HG03354 (cell line): ENCODE measurements around the gene LCOR.

Experiments used
- ATAC-seq: cut with Tn5 transposase; IDR thresholded peaks from one replicate; pipeline ENCODE4 v1.9.1; 2021; ENCODE audit warnings: mild to moderate bottlenecking; ENCODE audit not compliant: unreplicated experiment, poor library complexity, severe bottlenecking

LCOR gene

DNA sequence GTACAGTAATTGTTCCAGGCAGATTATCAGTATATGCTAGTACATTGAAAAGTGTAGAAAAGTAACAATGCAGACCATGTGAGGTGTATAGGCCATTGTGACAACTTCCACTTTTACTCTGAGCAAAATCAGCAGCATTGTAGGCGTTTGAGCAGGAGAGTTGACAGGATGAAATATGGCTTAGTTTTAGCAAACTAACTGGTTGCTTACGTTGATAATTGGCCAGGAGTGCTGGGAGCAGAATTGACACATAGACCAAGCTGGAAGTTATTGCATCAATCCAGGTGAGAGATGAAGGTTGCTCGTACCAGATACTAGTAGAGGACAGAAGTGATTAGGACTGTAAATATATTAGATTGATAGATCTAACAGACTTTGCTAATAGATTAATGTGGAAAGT lies 46.0 kb downstream of the LCOR start:
- no peak for ATAC-seq

DNA sequence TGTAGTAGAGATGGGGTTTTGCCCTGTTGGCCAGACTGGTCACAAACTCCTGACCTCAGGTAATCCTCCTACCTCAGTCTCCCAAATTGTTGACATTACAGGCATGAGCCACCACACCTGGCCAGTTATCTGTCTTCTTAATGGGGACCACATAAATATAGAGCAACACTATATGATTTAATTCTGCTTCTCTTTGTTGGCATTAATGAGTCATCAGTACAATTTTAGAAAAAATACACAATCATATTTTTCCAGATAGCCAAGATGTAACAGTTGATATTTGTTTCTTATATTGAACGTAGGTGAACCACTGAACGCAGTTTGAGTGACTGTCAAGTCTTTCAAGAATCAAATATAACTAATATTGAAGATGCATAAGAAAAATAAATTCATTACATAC lies 48.5 kb downstream of the LCOR start:
- ATAC-seq = no peak

DNA sequence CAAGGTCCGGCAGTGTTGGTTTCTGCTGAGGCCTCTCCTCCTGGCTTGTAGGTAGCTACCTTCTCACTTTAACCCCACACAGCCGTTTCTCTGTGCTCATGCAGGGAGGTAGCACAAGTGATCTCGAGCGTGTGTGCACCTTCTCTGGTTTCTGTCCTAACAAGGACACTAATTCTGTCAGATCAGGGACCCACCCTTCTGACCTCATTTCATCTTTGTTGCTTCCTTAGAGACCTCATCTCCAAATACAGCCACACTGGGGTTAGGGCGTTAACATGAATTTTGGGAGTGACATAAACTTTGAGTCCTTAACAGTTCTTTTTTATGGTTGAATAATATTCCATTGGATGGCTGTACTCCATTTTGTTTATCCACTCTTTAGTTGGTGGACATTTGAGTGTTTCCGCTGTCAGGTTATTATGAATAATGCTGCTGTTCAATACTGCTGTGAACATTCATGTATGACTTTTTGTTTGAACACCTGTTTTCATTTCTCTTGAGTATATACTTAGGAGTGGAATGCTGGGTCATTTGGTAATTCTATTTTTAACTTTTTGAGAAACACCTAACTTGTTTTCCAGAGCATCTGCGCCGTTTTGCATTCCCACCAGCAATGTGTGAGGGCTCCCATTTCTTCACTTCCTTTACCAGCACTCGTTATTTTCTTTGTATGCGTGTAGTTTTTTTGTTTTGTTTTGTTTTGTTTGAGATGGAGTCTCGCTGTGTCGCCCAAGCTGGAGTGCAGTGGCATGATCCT lies 57.5 kb downstream of the LCOR start:
- ATAC-seq = no peak

DNA sequence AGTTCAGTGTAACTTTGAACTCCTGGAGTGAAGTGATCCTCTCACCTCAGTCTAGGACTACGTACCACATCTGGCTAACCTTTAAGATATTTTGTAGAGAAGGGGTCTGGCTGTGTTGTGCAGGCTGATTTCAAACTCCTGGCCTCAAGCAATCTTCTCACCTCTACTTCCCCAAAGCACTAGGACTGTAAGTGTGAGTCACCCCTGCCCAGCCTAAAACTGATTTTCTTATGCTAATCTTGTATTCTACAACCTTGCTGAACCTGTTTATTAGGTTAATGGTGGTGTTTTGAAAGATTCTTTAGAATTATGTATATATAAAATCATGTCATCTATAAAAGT lies 58.0 kb downstream of the LCOR start:
- ATAC-seq = no peak

DNA sequence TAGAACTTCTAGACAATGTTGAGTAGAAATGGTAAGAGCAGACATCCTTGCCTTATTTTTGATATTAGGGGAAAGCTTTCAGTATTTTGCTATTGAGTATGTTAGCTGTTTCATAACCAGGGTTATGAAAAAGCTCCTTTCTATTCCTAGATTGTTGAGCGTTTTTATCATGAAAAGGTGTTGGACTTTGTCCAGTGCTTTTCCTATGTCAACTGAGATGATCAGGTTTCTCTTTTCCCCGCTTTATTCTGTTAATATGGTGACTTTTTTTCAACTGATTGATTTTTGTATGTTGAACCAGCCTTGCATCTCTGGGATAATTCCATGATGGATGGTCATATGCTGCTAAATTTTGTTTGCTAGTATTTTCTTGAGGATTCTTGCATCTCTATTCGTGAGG lies 58.5 kb downstream of the LCOR start:
- ATAC-seq = no peak

DNA sequence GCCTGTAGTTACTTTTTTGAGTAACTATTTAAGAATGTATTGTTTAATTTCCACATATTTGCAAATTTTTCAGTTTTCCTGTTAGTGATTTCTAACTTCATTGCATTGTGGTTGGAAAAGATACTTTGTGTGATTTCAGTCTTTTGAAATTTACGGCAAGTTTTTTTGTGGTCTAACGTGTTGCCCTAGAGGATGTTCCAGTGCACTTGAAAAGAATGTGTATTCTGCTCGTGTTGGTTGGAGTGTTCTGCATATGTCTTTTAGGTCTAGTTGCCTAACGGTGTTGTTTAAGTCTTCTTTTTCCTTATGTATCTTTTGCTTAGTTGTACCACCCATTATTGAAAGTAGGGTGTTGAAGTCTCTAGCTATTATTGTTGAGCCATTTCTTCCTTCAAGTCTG lies 59.7 kb downstream of the LCOR start:
- no peak for ATAC-seq

DNA sequence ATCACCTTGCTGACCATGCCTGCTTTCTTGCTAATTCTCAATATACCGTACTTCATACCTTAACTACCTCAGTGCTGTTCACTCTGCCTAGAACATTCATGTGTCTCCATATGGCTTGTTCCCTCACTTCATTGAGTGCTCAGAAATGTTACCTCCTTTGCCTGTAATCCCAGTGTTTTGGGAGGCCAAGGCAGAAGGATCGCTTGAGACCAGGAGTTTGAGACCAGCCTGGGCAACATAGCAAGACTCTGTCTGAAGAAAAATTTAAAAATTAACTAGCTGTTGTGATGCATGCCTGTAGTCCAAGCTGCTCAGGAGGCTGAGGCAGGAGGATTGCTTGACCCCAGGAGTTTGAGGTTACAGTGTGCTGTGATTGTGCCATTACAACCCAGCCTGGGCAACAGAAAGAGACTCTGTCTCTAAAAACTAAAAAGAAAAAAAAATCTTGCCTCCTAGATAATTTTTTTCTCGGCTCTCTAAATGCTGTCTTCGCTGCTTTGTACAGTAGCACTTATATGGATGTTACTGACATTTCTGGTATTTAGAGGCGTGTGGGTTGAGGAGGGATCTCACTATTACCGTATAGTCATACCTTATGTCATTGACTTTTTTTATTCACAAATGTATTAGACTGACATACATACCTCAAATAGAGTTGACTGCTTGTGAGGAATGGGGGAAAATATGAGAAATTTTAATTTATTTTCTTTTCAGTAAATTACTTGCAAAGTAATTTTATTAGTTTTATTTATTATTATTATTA lies 63.7 kb downstream of the LCOR start:
- ATAC-seq = no peak

DNA sequence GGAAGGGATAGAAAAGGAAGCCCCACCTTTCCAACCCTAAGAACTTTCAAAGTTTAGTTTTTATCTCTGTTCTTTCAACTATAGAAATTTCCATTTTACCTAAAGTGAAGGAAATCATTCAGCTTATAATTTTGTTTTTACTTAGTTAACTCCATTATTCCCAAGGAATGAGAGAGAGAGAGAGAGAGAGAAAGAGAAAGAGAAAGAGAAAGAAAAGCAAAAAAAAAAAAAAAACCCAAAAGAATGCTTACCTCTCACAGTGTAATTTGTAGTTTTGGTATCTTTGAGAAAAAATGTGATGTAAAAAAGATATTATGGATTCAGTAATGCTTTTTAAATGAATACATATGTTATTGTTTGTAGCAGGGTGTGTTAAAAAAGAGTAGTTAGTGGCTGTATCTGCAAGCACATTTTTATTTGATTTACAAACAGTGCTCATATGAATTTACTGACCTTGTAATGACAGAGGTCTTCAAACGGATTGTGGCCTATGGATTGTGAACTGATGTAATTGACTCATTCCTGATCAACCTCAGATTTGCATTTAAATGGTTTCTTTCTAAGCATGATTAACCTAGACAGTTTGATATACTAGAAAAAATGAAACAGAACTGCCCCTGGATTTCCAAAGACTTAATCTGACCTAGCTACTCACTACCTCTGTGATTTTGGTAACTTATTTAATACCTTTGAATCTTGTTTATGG lies 64.9 kb downstream of the LCOR start:
- no peak for ATAC-seq

DNA sequence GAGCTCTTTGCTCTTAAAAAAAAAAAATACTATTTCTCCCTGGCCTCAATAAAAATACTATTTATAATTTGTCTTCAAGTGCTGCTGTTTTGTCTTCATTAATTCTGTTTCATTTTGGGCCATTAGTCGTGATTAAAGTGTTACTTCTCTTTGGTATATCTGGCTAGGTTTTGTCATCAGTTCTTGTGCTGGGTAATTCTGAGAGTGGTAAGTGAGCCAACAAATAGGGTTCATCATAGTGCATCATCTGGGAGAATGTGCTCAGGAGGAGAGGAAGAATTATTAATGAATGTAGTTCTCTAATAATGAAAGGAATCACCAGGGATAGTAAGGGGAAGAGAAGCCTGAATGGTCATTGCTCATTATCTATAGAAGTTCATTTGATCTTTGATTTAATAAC lies 70.0 kb downstream of the LCOR start:
- no peak for ATAC-seq

DNA sequence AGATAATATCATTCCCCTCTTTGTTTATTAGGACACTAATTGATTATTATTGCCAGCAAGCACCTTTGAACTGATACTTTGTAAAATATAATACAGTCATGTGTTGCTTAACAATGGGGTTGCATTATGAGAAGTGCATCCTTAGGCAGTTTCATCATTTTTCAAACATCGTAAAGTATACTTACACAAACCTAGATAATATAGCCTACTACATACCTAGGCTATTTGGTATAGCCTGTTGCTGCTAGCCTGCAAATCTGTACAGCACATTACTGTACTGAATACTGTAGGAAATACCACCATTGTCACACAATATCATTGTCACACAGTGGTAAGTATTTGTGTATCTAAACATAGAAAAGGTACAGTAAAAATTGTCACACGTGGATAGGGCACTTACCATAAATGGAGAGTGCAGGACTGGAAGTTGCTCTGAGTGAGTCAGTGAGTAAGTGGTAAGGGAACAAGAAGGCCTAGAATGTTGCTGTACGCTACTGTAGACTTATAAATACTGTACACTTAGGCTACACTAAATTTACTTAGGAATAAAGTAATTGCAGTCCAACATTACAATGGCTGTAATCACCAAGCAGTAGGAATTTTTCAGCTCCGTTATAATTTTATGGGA lies 70.7 kb downstream of the LCOR start:
- no peak for ATAC-seq

DNA sequence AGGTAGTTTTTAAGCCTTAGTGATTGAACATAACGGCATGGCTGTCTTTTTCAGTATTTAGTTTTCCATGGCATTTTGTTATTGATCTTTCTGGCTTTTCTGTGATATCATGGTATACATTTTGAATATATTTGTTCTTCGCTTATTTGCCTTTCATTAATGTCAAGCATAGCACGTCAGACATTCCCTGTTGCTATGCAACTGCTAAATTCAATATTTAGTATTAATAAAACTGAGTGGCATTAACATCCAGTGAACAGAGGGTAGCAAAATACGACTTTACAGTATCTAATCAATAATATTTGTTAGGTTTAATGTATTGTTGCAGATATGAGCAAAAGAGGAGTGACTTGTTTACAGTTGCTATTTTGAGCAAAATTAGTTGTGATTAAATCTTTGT lies 72.5 kb downstream of the LCOR start:
- ATAC-seq = no peak

DNA sequence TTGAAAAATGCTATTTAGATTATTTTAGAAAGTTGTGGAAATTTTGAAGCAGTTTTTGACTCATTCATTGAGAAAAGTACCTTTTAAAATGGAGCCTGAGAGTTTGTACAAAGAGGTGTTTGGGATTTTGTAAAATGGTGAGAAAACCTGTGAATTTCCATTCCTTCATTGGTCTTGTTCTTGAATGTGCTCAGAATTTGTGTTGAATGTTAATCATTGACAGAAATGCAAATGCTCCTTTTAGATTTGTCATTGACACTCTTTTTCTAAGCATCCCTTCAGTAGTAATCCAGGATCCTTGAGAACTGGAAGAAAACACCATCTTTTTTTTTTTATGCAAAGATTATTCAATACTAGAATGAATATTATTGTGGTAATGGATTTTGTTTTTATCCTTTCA lies 74.8 kb downstream of the LCOR start:
- ATAC-seq = no peak

DNA sequence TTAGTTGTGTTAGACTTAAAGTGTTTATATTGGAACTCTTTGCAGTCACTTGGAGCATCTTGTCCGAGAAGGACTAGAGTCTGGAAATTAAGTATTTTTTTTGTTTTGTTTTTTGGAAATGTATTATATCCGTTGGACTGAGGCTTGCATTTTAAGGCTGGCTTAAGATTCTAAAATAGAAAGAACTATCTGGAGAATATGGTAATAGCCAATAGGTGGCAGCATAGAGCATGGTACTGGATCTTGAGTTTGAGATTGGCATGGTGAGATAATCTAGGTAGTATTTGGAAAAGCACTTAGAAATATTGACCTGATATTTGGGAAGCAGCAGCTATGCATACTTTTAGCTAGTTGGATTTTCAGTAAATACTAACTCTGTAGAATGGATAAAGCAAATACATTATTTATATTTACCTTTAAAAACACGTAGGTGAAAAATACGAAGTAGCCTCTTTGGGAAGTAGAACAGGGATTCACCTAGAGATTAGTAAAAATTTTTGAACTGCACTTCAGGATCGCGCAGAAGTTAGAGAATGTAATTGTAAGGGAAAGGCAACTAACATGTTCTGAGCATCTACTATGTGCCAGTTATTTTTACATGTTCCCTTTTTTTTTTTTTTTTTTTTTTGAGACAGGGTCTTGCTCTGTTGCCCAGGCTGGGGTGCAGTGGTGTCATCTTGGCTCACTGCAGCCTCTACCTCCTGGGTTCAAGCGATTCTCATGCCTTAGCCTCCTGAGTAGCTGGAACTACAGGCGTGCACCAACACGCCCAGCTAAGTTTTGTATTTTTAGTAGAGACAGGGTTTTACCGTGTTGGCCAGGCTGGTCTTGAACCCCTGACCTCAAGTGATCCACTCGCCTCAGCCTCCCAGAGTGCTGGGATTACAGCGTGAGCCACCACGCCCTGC lies 78.6 kb downstream of the LCOR start:
- ATAC-seq = no peak

DNA sequence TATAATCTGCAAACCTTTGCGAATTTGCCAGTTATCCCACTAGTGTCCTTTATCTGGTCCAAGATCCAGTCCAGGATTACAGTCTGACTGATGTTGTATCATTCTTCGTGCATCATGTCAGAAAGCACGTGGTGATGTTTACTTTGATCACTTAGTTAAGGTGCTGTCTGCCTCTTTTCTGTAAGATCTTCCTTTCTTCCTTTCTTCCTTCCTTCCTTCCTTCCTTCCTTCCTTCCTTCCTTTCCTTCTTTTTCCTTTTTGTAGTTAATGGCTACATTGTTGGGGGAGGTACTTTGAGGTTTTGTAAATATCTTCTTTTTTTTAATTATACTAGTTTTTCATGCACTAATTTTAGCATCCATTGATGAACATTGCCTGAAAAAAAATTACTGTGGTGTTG lies 80.3 kb downstream of the LCOR start:
- no peak for ATAC-seq

DNA sequence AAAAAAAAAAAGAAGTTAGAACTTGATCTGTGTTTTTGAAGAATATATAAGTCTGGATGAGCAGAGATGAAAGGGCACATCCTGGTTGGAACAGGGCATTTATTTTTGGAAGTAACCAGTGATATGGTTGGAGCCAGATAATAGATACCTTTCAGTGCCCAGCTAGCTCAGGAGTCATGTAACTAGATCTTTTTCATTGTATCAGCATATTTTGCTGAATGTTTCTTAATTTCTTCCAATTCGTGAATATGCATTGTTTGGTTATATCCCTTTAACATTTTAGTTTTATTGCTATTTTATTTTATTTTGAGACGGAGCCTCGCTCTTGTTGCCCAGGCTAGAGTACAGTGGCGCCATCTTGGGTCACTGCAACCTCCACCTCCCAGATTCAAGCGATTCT lies 81.8 kb downstream of the LCOR start:
- ATAC-seq = no peak

DNA sequence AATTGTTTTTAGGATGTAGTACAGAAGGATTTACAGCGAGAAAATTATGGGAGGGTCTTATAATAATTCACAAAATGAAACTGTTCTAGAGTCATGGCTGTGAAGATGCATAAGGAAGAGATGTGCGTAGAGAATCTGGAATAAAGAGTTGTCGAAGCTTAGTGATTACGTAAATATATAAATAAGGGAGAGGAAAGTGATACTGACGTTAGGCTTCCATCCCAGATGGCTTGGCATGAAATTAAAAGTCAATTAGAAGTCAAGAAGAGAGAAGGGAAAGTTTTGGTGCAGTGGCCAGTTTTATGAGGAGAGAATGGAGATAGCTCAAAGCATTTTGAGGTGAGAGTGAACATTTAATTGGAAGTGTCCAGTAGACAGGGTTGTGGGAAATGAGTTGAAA lies 85.5 kb downstream of the LCOR start:
- ATAC-seq = no peak

DNA sequence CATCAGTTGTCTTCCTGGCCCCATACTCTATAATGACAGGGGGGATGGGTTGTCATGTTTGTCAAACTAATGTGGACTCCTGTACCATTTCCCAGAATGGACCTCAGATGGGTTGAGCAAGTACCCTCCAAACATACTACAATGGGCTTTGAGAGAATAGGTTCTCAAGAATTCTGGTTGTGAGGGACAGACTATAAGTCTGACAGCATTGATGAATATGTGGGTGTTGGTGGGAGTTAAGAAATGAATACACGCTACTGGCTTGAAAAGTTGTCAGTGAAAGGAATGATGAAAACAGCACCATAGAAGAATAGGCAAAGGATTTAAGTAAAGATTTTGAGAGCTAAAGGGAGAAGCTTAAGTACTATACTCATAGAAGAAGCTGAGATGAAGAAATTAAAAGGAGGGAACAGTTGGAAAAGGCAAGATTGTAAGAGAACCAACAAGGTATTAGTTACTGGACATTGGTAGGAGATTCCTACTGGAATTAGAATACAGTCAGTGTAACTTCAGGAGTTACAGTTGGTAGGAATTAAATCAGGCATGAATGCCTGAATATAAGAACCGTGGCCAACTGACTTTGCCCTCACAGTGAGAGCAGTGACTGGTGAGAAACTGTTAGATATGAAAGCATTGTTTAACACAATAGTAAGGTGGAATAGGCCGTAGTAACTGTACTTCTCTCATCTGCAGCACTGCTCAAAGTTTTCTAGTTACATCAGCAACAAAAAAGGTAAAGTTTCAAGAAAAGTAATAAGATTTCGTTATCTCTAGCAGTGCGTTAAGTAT lies 86.3 kb downstream of the LCOR start:
- no peak for ATAC-seq

DNA sequence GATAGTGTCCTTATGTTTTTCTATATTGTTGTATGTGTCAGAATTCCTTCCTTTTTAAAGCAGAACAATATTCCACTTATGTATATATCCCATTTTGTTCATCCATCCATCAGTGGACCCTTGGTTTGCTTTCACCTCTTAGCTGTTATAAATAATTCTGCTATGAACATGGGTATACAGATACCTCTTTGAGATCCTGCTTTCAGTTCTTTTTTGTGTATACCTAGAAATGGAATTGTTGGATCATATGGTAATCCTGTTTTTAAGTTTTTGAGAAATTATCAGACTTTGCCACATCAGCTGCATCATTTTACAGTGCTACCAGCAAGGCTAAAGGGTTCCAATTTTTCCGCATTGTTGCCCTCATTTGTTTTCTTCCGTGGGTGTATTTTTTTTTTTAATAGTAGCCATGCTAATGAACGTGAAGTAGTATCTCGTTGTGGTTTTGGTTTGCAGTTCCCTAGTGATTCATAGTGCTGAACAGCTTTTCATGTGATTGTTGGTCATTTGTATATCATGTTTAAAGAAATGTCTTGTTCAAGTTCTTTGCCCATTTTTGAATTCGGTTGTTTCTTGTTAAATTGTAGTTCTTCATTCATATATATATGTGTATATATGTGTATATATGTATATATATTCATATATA lies 87.8 kb downstream of the LCOR start:
- no peak for ATAC-seq
